ENCODE data around the gene LARGE2.

- TF ChIP-seq CTCF (optimal IDR thresholded peaks at IDR 0.05 in 1 of 3, IDR thresholded peaks at IDR 0.05 in 1 of 3, conservative IDR thresholded peaks at IDR 0.05 in 1 of 3; ENCODE audit: extremely low read depth in 1 of 3, insufficient read depth in 2 of 3, low read length in 3 of 3) (no peak), EZH2 (IDR thresholded peaks at IDR 0.05; ENCODE audit: low read length) (no peak)
Measured at GRCh38 chr11:45902452-45903380, 19.7 kb upstream of the LARGE2 start.

Data from keratinocyte (primary cell).